ENCODE results near the gene FN3K. TPM values are rescaled to one million over a fixed set of nuclear protein-coding genes. Genes with fewer than 3 reads are reported as not detected.

Gene FN3K
- total RNA-seq, 1 experiment from 2014 or later, result 28.3 TPM

- H3K79me2 ChIP-seq (ENCODE audit: insufficient read depth, low read length), result peaks cover 7% of the 10 kb centered on the region; the same call in 1 of the 2 replicates
- H3K18ac ChIP-seq (ENCODE audit: insufficient read length, low read depth, low read length), result no peak overlapping the region
- peak overlapping the region; percentile 88 for H3K4me2 ChIP-seq (ENCODE audit: insufficient read depth, insufficient read length, low read length)
- H3T11ph ChIP-seq (ENCODE audit: low read length), result no peak overlapping the region
- no peaks in the 10 kb centered on the region for H4K20me1 ChIP-seq (ENCODE audit: control insufficient read depth, insufficient read depth, insufficient read length)
- no peak overlapping the region for H2BK5ac ChIP-seq (ENCODE audit: insufficient read length, low read length)
- H3K27ac ChIP-seq (ENCODE audit: insufficient read length, low read depth, low read length), result no peak overlapping the region
- H3K4me1 Mint-ChIP-seq, result peaks cover 41 to 50% of the 10 kb centered on the region in 2 experiments
- H3K4me1 ChIP-seq (ENCODE audit: insufficient read depth, low read length), result peaks cover 11% of the 10 kb centered on the region; the same call in 1 of the 2 replicates
- no peak overlapping the region for H3K4ac ChIP-seq (ENCODE audit: low read depth, low read length)
- no CpG with 5 or more reads among the region's 72 CpGs for WGBS (ENCODE audit: extremely low coverage, insufficient read length, low lambda C conversion rate)
- H3K4me3 Mint-ChIP-seq, result peak overlapping the region; percentile 86 to 95
- H2AK5ac ChIP-seq (ENCODE audit: insufficient read length, low read length), result no peak overlapping the region
- H2BK120ac ChIP-seq (ENCODE audit: low read depth, low read length, poor library complexity, severe bottlenecking), result no peak overlapping the region
- peak overlapping the region in 1 of 3 experiments; percentile 67; a peak in 1 of 7 replicates for H3K27ac Mint-ChIP-seq
- peaks cover 17% of the 10 kb centered on the region for H3K27me3 Mint-ChIP-seq (ENCODE audit: low read depth)
- peaks cover 14% of the 10 kb centered on the region for H3K23me2 ChIP-seq (ENCODE audit: insufficient read length, low read depth, low read length, poor library complexity, severe bottlenecking)
- no peak overlapping the region for H3K56ac ChIP-seq (ENCODE audit: insufficient read length, low read depth, low read length)
- no peak overlapping the region for H2BK12ac ChIP-seq (ENCODE audit: insufficient read length, low read depth, low read length)
- no peak overlapping the region for H3K23ac ChIP-seq (ENCODE audit: insufficient read length, low read depth, low read length)
- no peaks in the 10 kb centered on the region for H3K9me3 ChIP-seq (ENCODE audit: control insufficient read depth, low read depth, low read length)
- H2BK20ac ChIP-seq (ENCODE audit: low read depth, low read length, poor library complexity, severe bottlenecking), result no peak overlapping the region
- H3K79me1 ChIP-seq (ENCODE audit: insufficient read depth, low read depth, low read length, poor library complexity, severe bottlenecking), result peaks cover under 1% of the 10 kb centered on the region
- peaks cover 4% of the 10 kb centered on the region; the same call in 1 of the 2 replicates for H3K27me3 ChIP-seq (ENCODE audit: insufficient read depth, low read length)
- H4K8ac ChIP-seq (replicated peaks; ENCODE audit: insufficient read length, low read depth, low read length), result no peak overlapping the region
- no peak overlapping the region for H2BK15ac ChIP-seq (ENCODE audit: low read depth, low read length)
- H3K14ac ChIP-seq (ENCODE audit: insufficient read depth, low read length), result peak overlapping the region; percentile 72
- no peaks in the 10 kb centered on the region; a peak in 1 of 5 replicates for H3K9me3 Mint-ChIP-seq
- no peak for DNase-seq
- no peak for TF ChIP-seq CTCF (conservative IDR thresholded peaks at IDR 0.05)
- H3K36me3 Mint-ChIP-seq (ENCODE audit: insufficient read depth in 1 of 3, low read depth in 3 of 3), result peaks cover 7 to 23% (median 21%) of the 10 kb centered on the region in 3 experiments; a peak in 6 of 7 replicates
- no peak overlapping the region for H4K91ac ChIP-seq (ENCODE audit: insufficient read length, low read depth, low read length)
- H3K9ac ChIP-seq (ENCODE audit: extremely low read depth, insufficient read length, low read length), result peak overlapping the region; percentile 67
- H4K5ac ChIP-seq (ENCODE audit: insufficient read length, low read depth, low read length), result no peak overlapping the region
- no peak overlapping the region for H2AFZ ChIP-seq (ENCODE audit: low read length)
These were observed 17.2 kb downstream of the FN3K start for GRCh38 chr17:82752371-82753200.

Data from H9 (cell line).